Hematopoietic multipotent progenitor cell treated with erythropoietin and hydrocortisone succinate and interleukin-3 and kit ligand, for 4 days (in vitro differentiated cells): ENCODE measurements around the gene RASGEF1C.

Source experiments
- DNase-seq: peaks from one replicate; pipeline ENCODE4 v3.0.0-alpha.2; 2015

Gene RASGEF1C

GRCh38 chr5:180118391-180118791 lies 90.6 kb downstream of the RASGEF1C start:
- no peak for DNase-seq

GRCh38 chr5:180117000-180117725 lies 91.8 kb downstream of the RASGEF1C start:
- DNase-seq: no peak

DNA sequence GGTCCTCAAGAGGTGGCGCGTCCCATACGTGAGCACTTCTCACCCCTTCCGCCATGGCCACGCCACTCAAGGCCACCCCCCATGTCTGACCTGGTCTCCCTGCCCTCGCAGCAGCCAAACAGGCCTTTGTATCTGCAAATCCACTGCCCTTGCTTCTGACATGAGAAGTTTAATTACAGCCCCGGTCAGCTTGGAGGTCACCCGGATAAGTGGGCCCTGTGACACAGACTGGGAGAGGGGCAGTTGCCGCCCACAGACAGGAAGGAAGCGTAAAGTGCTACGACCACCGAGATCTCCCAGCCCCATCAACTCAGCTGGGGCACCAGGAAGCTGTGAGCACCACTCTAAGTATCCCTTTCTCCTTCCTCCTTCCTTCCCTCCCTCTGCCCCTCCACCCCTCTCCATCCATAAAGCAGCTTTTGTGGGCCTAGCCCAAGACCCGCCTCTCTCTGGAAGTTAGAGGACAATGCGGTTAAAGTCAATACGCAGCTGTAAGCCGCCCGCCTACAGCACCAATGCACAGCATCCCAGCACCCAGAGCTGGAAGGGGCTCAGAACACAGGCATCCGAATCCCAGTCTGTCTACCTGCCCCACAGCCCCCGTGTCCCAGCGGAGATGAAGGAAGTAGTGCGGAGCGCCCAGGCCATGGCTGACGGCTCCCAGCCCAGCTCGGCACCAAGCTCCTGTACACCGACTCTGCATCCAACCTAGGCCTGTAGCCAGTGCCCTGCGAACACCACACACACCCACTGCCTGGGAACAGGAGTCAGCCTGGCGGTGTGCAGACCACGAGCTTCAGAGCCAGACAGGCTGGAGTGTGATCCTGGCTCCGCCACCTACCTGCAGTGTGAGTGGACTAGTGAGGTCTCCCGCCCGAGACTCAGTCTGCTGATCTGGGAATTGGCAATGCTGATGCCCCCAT lies 92.7 kb downstream of the RASGEF1C start:
- no peak for DNase-seq

DNA sequence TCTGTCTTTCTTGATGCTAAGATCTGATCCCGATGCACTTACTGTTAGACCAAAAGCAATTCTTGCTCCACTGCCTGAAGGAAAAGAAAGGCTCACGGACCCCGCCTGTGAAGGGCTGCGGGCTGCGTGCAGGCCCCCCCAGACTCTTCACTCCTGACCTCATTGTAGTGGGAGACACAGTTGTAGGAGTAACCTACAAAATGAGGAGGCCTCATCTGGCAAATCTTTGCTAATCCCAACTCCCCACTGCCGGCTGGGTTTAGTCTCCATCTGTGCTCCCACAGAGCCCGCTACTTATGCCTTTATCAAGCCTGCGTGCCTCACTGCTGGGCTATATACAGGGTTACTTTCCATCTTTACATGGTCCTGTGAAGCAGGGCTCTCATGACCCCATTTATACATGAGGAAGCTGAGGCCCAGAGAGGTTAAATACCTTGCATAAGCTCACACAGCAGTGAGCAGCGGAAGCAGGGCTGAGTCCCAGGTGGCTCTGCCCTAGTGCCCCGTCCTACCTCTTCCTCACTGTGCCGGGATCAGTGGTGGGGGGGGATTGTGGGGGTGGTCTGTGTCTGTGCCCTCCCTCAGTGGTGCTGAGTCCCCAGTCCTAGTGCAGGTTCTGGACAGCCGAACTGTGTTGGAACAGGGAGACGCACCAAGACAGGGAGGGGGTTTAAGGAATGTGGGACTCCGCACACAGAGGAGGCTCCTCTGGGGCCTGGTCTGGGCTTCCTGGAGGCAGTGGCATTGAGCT lies 93.5 kb downstream of the RASGEF1C start:
- DNase-seq: no peak

DNA sequence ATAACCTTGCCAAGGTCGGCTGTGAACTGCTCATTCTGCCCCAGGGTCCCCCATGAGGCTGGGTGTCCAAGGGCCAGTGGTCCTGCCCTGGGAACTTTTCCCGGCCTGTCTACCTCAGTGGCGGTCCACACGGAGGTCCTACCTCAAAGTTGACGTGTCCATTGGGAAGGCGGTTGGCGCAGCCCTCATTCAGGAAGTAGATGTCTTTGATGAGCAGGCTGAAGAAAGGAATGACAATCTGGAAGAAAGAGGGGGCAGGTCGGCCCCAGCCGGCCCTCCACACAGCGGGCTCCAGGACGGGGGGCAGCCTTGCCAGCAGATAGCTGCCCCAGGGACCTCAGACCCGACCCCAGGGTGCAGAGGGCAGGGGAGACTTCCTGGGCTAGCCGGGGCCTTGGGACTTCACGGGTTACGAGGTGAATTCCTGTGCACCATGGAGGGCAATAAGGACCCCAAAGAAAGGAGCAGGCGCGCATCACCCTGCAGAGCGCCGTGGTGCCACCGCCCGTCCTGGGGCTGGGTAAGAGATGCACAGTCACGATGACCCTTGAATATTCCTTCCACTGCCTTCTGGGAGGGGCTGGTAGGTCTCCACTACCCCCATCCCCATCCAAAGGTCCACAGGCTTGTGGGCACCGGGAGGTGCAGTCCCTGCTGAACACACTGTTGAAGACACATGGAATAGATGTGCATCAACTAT lies 94.6 kb downstream of the RASGEF1C start:
- DNase-seq: no peak

DNA sequence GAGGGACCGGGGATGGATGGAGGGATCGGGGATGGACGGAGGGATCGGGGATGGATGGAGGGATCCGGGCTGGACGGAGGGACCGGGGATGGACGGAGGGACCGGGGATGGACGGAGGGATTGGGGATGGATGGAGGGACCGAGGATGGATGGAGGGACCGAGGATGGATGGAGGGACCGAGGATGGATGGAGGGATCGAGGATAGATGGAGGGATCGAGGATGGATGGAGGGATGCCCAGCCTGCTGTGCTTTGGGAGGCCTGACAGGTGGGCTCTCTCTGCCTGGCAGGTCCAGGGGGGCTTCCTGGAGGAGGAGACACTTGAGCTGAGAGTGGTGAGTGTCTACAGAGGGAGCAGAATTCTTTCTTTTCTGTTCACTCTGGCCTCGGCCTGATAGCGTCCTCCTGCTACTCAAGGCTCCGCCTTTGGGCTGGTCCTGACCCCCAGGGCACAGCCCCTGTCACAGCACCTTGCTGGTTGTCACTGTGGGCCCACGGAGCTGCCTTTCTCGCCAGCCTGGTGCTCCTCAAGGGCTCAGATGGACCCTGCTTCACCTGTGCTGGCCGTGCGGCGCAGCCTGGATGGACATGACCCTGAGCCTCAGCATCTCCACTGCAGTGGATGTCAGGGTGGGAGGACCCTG lies 95.2 kb downstream of the RASGEF1C start:
- DNase-seq: no peak

DNA sequence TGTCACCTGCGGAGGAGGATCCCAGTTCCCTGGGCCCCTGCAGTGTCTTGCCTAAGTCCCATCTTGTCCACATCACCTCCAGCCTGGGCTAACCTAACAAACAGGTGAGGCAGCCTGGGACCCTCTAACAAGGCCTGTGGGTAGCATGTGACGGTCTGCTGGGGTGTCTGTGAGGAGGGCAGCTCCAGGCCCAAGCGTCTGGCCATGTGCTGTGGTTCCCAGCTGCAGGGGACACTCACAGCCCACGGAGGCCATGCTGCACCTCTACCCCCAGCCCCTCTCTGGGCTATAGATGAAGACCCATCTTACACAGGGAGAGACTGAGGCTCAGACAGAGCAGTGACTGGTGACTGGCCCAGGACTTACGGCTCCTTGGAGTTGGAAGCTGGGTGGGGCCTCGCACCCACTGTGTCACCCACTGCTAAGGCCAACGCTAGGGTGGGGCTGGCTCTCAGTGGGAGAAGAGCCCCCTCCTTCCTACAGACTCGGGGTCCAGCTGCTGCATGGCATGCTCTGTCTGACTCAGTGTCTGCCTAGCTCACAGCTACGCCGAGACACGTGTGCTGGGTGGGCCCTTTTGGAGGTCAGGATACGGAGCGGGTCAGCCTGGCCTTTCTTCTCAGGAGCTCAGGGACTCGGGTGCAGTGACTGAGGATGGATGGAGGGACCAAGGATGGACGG lies 96.7 kb downstream of the RASGEF1C start:
- DNase-seq: no peak

DNA sequence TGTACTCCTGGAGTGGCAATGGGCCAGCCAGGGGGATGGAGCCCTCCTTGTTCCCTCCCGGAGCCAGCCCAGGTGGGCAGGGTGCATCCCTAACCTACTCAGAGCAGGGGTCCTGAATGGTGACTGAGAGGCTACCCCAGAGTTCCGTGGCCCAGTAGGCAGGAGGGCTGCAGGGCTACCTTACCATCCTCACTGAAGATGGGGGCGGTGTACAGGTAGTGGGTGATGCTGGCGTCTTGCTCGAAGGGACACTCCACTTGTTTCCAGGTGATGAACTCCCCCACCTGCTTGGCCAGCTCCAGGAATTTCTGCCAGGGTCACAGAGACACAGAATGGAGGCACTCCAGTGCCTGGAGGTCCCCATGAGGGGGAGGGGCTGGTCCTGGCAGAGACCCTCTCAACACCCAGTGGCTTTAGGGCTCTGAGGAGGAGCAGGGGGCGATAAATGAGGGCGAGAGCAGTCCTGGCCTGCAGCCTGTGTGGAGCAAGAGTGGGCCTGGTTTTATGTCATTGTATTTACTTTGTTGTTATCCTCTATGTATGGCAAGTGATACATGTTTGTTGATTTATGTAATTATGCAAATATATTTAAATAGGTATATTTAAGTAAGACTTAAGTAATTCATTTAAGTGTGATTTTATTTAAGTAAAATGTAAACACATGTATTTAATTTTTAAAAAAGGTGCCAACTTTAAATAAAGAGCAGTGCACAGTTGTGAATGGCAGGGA lies 97.6 kb downstream of the RASGEF1C start:
- no peak for DNase-seq

DNA sequence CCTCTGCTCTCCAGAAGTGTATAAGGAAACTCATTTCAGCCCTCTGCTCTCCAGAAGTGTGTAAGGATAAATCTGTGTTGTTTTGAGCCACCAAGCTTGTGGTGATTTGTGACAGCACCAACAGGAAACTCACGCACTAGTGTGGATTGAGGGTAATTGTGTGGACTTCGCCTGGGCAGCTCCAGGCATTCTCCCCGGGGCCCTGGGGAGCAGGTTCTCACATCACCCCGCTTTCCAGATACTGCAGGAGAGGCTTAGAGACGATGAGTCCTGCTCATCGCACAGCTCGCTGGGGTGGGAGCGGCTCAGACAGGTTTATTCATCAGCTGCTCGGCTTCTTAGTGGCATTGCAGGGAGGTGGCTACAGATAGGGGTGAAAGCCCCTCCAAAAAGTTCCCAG lies 99.1 kb downstream of the RASGEF1C start:
- no peak for DNase-seq

DNA sequence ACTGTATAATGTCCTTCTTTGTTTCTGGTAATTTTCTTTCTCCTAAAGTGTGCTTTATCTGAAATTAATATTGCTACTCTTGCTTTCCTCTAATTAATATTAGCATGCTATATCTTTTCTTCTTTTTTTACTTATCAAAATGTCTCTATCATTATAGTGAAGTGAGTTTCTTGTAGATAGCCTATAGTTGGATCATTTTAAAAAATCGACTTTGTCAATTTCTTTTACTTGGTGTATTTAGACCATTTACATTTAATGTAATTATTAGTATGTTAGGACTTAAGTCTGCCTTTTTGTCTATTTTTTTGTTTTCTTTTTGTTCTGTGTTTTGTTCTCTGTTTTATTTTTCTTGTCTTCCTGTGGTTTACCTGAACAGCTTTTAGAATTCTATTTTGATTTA lies 102.0 kb downstream of the RASGEF1C start:
- no peak for DNase-seq

DNA sequence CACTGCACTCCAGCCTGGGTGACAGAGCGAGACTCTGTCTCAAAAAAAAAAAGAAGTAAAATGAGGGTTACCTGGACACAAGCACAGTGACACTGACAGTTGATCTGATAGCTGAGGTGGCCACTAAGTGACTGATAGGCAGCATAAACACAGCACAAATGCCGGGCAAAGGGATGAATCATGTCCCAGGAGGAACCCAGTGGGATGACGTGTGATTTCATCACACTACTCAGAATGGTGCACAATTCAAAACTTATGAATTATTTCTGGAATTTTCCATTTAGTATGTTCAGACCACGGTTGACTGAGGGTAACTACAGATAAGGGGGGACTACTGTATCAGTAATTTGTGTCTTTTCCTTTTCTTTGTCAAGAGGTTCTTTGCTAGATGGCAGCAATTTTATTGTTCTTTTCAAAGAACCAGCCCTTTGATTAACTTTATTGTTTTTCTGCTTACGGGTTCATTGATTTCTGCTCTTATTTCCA lies 103.1 kb downstream of the RASGEF1C start:
- no peak for DNase-seq

GRCh38 chr5:180104168-180104530 lies 104.9 kb downstream of the RASGEF1C start:
- no peak for DNase-seq

DNA sequence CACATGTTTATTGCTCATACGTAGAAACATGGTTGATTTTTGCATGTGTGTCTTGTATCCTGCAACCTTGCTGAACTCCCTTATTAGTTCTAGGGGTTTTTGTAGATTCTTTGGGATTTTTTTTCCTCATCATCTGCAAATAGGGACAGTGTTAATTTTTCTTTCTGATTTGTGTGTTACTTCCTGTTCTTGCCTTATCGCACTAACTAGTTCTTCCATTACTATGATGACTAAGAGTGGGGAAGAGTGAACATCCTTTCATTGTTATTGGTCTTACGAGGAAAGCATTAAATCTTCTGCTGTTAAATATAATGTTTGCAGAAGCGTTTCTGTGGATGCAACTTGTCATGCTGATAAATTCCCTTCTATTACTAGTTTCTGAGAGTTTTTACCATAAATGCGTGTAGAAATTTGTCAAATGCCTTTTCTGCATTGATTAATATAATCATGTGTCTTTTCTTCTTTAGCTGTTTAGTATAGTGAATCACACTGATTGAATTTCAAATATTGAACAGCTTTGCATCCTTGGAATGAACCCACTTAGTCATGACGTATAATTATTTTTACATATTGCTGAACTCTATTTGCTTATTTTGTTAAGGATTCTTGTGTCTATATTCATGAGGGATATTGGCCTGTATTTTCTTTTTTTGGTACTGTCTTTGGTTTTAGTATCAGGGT lies 105.4 kb downstream of the RASGEF1C start:
- DNase-seq: no peak

DNA sequence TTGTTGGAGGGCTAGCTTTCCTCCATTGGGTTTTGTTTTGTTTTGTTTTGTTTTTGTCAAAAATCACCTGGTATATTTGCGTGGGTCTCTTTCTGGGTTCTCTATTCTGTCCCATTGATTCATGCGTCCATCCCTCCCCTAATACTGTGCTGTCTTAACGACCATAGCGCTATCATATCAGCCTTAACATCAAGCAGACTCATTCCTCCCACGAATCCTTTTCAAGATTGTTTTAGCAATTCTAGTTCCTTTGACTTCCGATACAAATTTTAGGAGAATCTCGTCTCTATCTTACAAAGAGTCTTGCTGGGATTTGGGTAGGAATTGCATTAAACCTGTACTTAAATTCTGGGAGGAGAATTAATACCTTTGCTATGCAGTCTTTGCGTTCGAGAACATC lies 106.4 kb downstream of the RASGEF1C start:
- no peak for DNase-seq

DNA sequence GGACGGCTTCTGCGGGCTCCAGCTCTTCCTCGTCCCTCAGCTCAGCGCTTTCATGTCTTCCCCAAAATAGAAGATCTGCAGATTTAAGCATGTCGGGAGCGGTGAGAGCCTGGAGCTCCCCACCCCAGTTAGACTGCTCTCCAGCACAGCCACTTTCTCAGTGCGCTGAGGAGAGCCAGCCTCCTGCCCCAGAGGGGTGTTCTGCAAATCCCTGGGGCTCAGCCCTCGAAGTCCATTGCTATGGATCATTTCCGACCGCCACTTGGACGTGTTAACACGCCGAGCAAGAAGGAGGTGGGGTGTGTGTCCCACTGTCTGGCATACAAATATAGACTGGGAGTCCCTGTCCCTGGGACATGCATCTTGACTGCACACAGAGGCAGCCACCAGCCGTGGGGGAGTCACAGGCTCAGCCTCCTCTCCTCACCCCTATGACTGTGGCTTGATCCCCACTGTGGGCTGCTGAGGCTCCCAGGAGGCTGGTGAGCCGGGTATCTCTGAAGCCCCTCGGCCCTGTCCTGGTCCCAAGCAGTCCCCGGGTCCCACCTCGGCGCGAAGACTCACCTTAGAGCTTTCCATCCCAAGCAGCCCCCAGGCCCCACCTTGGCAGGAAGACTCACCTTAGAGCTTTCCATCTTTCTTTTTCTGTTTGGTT lies 107.4 kb downstream of the RASGEF1C start:
- DNase-seq: no peak

DNA sequence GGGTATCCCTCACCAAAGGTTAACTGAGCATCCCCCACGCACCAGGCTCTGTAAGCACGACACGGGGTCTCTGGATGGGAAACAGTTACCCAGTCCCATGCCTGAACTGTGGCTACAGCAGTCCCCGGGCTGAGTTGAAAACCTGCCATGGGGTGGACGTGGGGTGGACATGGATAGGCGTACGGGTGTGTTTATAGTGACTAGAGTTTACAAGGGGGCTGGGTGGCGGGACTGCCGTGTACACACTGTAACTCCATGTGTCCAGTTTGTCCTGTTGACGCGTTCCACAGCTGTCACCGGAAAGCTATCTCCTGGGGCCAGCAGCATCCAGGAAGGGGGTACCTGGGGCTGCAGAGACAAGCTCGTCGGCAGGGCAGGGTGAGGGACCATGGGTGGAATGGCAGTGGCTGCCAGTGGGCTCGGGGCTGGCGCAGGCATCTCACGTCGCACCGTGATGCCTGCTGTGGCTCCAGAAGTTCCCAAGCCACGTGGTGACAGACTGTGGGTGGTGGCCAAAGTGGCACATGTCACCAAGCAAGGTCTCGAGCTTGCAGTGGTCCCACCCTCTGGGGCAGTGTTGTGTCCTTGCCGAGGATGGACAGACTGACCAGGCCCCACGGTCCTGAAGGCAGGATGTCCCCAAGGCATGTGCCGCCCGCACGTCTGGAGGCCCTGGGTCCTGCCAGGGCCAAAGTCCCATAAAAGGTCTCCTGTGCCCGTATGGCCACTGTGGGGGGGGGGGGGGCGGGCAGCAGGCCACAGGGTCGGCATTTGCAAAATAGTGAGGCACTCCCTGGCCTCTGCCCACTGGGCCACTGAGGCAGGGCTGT lies 108.2 kb downstream of the RASGEF1C start:
- no peak for DNase-seq

DNA sequence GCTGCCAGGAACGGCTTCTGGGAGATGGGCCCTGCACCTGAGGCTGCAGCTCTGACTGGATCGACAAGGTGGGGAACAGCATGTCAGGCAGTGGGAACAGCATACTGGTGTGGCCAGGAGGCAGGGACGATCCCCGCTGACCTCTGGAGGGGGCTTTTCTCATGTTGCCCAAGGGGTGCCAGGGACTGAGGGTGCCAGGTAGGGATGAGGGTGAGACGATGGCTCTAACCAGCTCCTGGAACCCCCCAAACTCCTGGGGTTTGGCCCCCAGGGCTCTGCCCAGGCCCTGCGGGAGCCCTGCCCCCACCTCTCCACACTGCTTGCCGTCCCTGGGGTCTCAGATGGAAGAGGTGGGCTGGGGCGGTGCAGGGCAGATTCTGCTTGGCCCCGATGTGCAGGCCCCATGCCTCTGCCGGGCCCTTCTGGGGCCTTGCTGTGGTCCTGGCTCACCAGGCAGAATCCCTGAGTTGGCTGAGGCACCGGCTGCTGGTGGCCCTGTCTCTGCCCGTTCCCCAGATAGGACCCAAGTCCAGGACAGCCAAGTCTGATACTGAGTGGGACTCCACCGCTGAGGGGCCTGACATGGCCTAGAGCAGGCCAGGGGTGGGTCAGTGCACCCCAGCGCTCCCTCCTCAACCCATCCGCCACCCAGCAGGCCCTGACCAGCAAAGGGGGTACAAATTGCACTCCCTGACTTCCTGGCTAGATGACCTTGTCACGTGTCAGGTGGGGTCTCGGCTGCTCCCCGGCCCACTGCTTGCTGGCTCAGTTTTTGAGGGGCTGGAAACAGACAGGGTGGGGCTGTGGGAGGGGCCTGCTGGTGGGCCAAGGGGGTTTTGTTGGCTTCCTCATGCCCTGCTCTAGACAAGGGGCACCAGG lies 109.0 kb downstream of the RASGEF1C start:
- DNase-seq: no peak
